GM19193 (cell line): ENCODE results near the gene TRAPPC8.

ENCODE experiments used
- POLR2A ChIP-seq: IDR thresholded peaks from 4 replicates; pipeline ENCODE4 v1.6.1; 2011; ENCODE audit not compliant: insufficient read depth, insufficient read length; ENCODE audit errors: extremely low read depth

The TRAPPC8 gene

GRCh38 chr18:31942999-31943877 is at the start of gene TRAPPC8:
TSS of gene TRAPPC8 (minus strand) at chr18:31943128. CDS start at chr18:31942764, 364 bp downstream.
- peak; percentile 84 for TF ChIP-seq POLR2A

- TF ChIP-seq POLR2A: no peak
Measured at GRCh38 chr18:31990823-31991222, 47.9 kb upstream of the TRAPPC8 start.

- TF ChIP-seq POLR2A: no peak
Measured at GRCh38 chr18:31983976-31984375, 41.0 kb upstream of the TRAPPC8 start.

- no peak for TF ChIP-seq POLR2A
Measured at GRCh38 chr18:31983020-31983419, 40.1 kb upstream of the TRAPPC8 start.

- TF ChIP-seq POLR2A: no peak
Measured at GRCh38 chr18:31980863-31981262, 37.9 kb upstream of the TRAPPC8 start.

GRCh38 chr18:31979714-31980113 is 36.8 kb upstream of the TRAPPC8 start:
- no peak for TF ChIP-seq POLR2A

- TF ChIP-seq POLR2A: no peak
Measured at GRCh38 chr18:31978616-31979015, 35.7 kb upstream of the TRAPPC8 start.

GRCh38 chr18:31977270-31977872 is 34.4 kb upstream of the TRAPPC8 start:
- TF ChIP-seq POLR2A: no peak

- TF ChIP-seq POLR2A: no peak
Measured at GRCh38 chr18:31976242-31976641, 33.3 kb upstream of the TRAPPC8 start.

- no peak for TF ChIP-seq POLR2A
Measured at GRCh38 chr18:31973929-31974546, 31.1 kb upstream of the TRAPPC8 start.

- no peak for TF ChIP-seq POLR2A
Measured at GRCh38 chr18:31970617-31971016, 27.7 kb upstream of the TRAPPC8 start.

GRCh38 chr18:31965316-31965970 is 22.5 kb upstream of the TRAPPC8 start:
- no peak for TF ChIP-seq POLR2A

- no peak for TF ChIP-seq POLR2A
Measured at GRCh38 chr18:31957728-31958127, 14.8 kb upstream of the TRAPPC8 start.

GRCh38 chr18:31954349-31954748 is 11.4 kb upstream of the TRAPPC8 start:
- TF ChIP-seq POLR2A: no peak

GRCh38 chr18:31952223-31952622 is 9.3 kb upstream of the TRAPPC8 start:
- TF ChIP-seq POLR2A: no peak
